GM19455 (cell line): ENCODE data around the gene MAN2C1.
"Not testable (repeated sequence)": the region's sequence is repeated elsewhere in the genome, so short reads cannot be mapped to it uniquely, and the experiment has no call there.

Experiments
- ATAC-seq: cut with Tn5 transposase; IDR thresholded peaks from one replicate; pipeline ENCODE4 v1.9.1; 2021; ENCODE audit not compliant: unreplicated experiment

The MAN2C1 gene

DNA sequence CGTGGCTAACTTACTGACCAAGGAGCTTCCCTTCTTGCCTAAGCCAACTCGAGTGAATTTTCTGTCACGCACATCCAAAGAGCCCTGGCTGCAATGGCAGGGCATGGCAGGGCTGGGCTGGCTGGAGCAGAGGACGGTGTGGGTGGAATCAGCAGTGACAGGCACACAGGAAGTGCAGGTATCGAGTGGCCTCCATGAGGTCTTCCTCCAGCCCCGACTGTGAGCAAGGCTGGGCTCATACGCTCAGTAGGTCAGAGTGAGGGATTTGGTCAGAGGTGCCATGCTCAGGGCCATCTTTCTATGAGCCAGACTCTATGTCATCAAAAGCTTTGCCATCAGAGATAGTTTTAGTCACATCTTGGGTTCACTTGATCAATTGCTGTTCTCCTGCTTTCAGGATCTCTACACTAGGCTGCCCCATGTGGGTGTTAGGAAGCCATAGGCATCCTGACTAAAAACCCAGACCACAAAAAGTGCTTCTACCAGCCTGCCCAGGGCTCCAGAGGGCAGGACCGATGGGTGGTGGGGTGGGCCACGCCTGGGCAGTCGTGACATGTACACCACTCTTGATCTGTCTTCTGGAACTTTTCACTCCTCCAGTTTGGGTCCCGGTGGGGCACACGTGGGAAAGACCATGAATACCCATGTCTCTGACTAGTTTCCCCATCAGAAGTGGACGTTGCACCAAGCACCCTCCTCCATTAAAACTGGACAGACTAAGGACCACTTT, 55.1 kb downstream of the MAN2C1 start:
- no peak for ATAC-seq

DNA sequence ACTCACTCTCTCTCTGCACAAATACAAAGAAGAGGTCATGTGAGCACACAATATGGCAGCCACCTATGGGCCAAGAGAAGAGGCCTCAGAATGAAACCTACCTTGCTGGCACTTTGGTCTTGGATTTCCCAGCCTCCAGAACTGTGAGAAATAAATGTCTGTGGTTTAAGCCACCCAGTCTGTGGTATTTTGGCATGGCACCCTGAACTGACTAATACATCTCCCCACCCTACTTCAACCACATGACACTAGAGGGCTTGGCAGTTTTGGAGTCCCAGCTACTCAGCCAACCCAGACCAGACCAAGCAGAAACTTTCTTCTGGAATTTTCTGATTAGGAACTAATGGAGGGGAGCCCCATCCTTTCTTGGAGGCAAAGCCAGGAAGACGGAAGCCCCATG, 55.9 kb downstream of the MAN2C1 start:
- not testable (repeated sequence) for ATAC-seq

GRCh38 chr15:75309711-75310110, 58.7 kb downstream of the MAN2C1 start:
- no peak for ATAC-seq

- no peak for ATAC-seq
Measured at GRCh38 chr15:75307778-75308390, 60.5 kb downstream of the MAN2C1 start.

GRCh38 chr15:75306188-75306587, 62.2 kb downstream of the MAN2C1 start:
- no peak for ATAC-seq
